Measurements from ENCODE around the gene LRRN2. TPM values are rescaled to one million over a fixed set of nuclear protein-coding genes. Genes with fewer than 3 reads are reported as not detected.

Gene LRRN2
- total and polyA plus RNA-seq, 2 donors (not counting 3 experiments of a cell fraction or from before 2014, with no cell fraction given), result not detected

GRCh38 chr1:204673909-204674649 lies 11.5 kb downstream of the LRRN2 start:
- Histone ChIP-seq H3K4me1 (ENCODE audit: control insufficient read depth, extremely low read depth, insufficient read depth, low read length) (no peaks in the 10 kb centered on the region), H3K27me3 (ENCODE audit: control insufficient read depth in 2 of 2, insufficient read depth in 2 of 2, low read length in 2 of 2) (peaks cover 2 to 7% of the 10 kb centered on the region in 2 experiments), H4K20me1 (replicated peaks; ENCODE audit: control insufficient read depth, extremely low read depth, insufficient read depth, low read length) (no peaks in the 10 kb centered on the region), H3K9me1 (replicated peaks; ENCODE audit: control insufficient read depth, extremely low read depth, insufficient read depth, low read length) (no peaks in the 10 kb centered on the region), H3K9ac (replicated peaks; ENCODE audit: extremely low read depth, insufficient read depth, low read length) (no peak overlapping the region), H2AFZ (ENCODE audit: low read depth, low read length) (no peak overlapping the region), H3K4me3 (replicated peaks in 1 of 3; ENCODE audit: insufficient read depth in 1 of 3, low read depth in 1 of 3, low read length in 3 of 3) (no peak overlapping the region), H3K79me2 (ENCODE audit: control insufficient read depth, insufficient read depth, low read length) (no peaks in the 10 kb centered on the region), H3K27ac (ENCODE audit: insufficient read depth, low read depth, low read length) (no peak overlapping the region), H3K36me3 (ENCODE audit: control insufficient read depth in 2 of 2, extremely low read depth in 1 of 2, insufficient read depth in 2 of 2, low read length in 2 of 2) (no peaks in the 10 kb centered on the region), H3K9me3 (replicated peaks; ENCODE audit: control insufficient read depth, insufficient read depth, low read length) (no peaks in the 10 kb centered on the region), H3K4me2 (ENCODE audit: insufficient read depth, low read length) (no peak overlapping the region)
- dilution Hi-C loops (cut with MboI; ENCODE audit: extremely low pct_ligation_motif_present, low sequenced_read_pairs) (no loop called here), intact Hi-C loops (cut with micrococcal nuclease) (no loop called here)
- no TSS peak for BruUV-seq (replicated peaks)
- POLR2A ChIA-PET, result no interaction called here
- CTCF ChIA-PET, result no interaction called here
- no peak for TF ChIP-seq FOS (IDR thresholded peaks at IDR 0.05; ENCODE audit: borderline replicate concordance, insufficient read depth, low read length)
- TF ChIP-seq GATA2 (IDR thresholded peaks at IDR 0.05; ENCODE audit: insufficient read depth, insufficient read length, low read depth, low read length), result no peak
- TF ChIP-seq CTCF (IDR thresholded peaks at IDR 0.05; ENCODE audit: extremely low read depth in 1 of 2, insufficient read depth in 1 of 2, low read depth in 1 of 2, low read length in 2 of 2), result no peak
- no peak for TF ChIP-seq POLR2A (IDR thresholded peaks at IDR 0.05; ENCODE audit: low read depth, low read length)
- no peak for TF ChIP-seq MYC (IDR thresholded peaks at IDR 0.05; ENCODE audit: low read depth, low read length)
- no peak for TF ChIP-seq EZH2 (IDR thresholded peaks at IDR 0.05; ENCODE audit: borderline replicate concordance, low read depth, low read length, severe bottlenecking)
- TF ChIP-seq MAX (IDR thresholded peaks at IDR 0.05; ENCODE audit: insufficient read depth, insufficient read length), result no peak
- no peak for TF ChIP-seq POLR2AphosphoS5 (IDR thresholded peaks at IDR 0.05; ENCODE audit: insufficient read depth, low read depth, low read length)
- no peak for TF ChIP-seq JUN (IDR thresholded peaks at IDR 0.05; ENCODE audit: borderline replicate concordance, insufficient read depth, insufficient read length, low read depth)
- DNase-seq (ENCODE audit: low read depth, low spot score), result no peak
- FAIRE-seq, result no peak
